Endothelial cell of umbilical vein (primary cell): Measurements from ENCODE around the gene LEPROT. TPM values are rescaled to one million over a fixed set of nuclear protein-coding genes. Genes with fewer than 3 reads are reported as not detected.

Source experiments
- BruUV-seq: library from RNA; stranded (reverse); fragments of 400-500 nt; replicated peaks from 2 replicates; lab custom pipeline; 2021; lab: Mats Ljungman, UMichigan
- CTCF ChIA-PET: fragments of 300-600, 350-600 bp; sonication (Branson Sonifier 250); formaldehyde crosslinking; loops from one replicate; lab custom pipeline; 2021; ENCODE audit warnings: antibody characterized with exemption, inconsistent platforms; lab: Charles Lee
- POLR2A ChIA-PET: fragments of 300-600, 350-600 bp; sonication (Branson Sonifier 250); formaldehyde crosslinking; loops from one replicate; lab custom pipeline; 2021; ENCODE audit warnings: antibody characterized with exemption, inconsistent platforms; lab: Charles Lee
- DNase-seq: peaks from one replicate; pipeline ENCODE4 v3.0.0-alpha.2; 2011; ENCODE audit warnings: low read depth, low spot score
- FAIRE-seq: peaks from 2 replicates; lab custom pipeline; 2011; peaks lifted over from hg19 to GRCh38; lab: Jason Lieb, UNC
- H2AFZ ChIP-seq: 2 replicates; pipeline ENCODE4 v1.6.0; 2012; ENCODE audit warnings: low read depth, low read length, control low read depth, inconsistent platforms
- H3K27ac ChIP-seq: 2 replicates; pipeline ENCODE4 v1.5.1; 2011; ENCODE audit warnings: low read depth, mild to moderate bottlenecking, control low read depth, low read length, moderate library complexity; ENCODE audit not compliant: insufficient read depth
- H3K27me3 ChIP-seq, 2 experiments: 2 replicates each; pipeline versions ENCODE4 v1.6.0 to v1.6.1; 2011; ENCODE audit warnings: low read length in 2 of 2, mixed read lengths in 1 of 2; ENCODE audit not compliant: control insufficient read depth in 2 of 2, insufficient read depth in 2 of 2
- H3K36me3 ChIP-seq, 2 experiments: 2 replicates in 1 of 2; 3 replicates in 1 of 2; pipeline ENCODE4 v1.5.1; 2011; ENCODE audit warnings: low read length in 2 of 2, mild to moderate bottlenecking in 1 of 2, moderate library complexity in 1 of 2; ENCODE audit not compliant: control insufficient read depth in 2 of 2, insufficient read depth in 2 of 2; ENCODE audit errors: extremely low read depth in 1 of 2
- H3K4me1 ChIP-seq: 3 replicates; pipeline ENCODE4 v1.5.1; 2011; ENCODE audit warnings: mild to moderate bottlenecking, low read length; ENCODE audit not compliant: control insufficient read depth, insufficient read depth; ENCODE audit errors: extremely low read depth
- H3K4me2 ChIP-seq: 2 replicates; pipeline ENCODE4 v1.6.1; 2011; ENCODE audit warnings: low read length, control low read depth, mixed read lengths; ENCODE audit not compliant: insufficient read depth
- H3K4me3 ChIP-seq, 3 experiments: fragments of 200-600 bp in 1 of 3; sonication (generic), shearing (Covaris generic) in 1 of 3; replicated peaks in 1 of 3; 2 replicates each; pipeline ENCODE4 v1.5.1; 2011 to 2016; ENCODE audit warnings: control low read depth in 3 of 3, low read length in 3 of 3, mild to moderate bottlenecking in 2 of 3, inconsistent platforms in 1 of 3, low read depth in 1 of 3, moderate library complexity in 1 of 3; ENCODE audit not compliant: insufficient read depth in 1 of 3
- H3K79me2 ChIP-seq: 2 replicates; pipeline ENCODE4 v1.6.0; 2012; ENCODE audit warnings: low read length, inconsistent platforms; ENCODE audit not compliant: control insufficient read depth, insufficient read depth
- H3K9ac ChIP-seq: replicated peaks from 2 replicates; pipeline ENCODE3; 2011; ENCODE audit warnings: low read length, control low read depth; ENCODE audit not compliant: insufficient read depth; ENCODE audit errors: extremely low read depth
- H3K9me1 ChIP-seq: replicated peaks from 3 replicates; pipeline ENCODE4 v1.6.0; 2011; ENCODE audit warnings: mild to moderate bottlenecking, low read length; ENCODE audit not compliant: control insufficient read depth, insufficient read depth; ENCODE audit errors: extremely low read depth
- H3K9me3 ChIP-seq: replicated peaks from 2 replicates; pipeline ENCODE4 v1.5.1; 2012; ENCODE audit warnings: low read length, inconsistent platforms; ENCODE audit not compliant: control insufficient read depth, insufficient read depth
- H4K20me1 ChIP-seq: replicated peaks from 2 replicates; pipeline ENCODE3; 2011; ENCODE audit warnings: mild to moderate bottlenecking, low read length; ENCODE audit not compliant: control insufficient read depth, insufficient read depth; ENCODE audit errors: extremely low read depth
- EZH2 ChIP-seq: IDR thresholded peaks from 2 replicates; pipeline ENCODE4 v1.6.1; 2012; ENCODE audit warnings: borderline replicate concordance, low read depth, mild to moderate bottlenecking, moderate library complexity, low read length, inconsistent platforms; ENCODE audit not compliant: severe bottlenecking
- FOS ChIP-seq: IDR thresholded peaks from 2 replicates; pipeline ENCODE4 v1.6.1; 2011; ENCODE audit warnings: mild to moderate bottlenecking, low read length, moderate library complexity, borderline replicate concordance; ENCODE audit not compliant: insufficient read depth
- GATA2 ChIP-seq: IDR thresholded peaks from 2 replicates; pipeline ENCODE4 v1.7.0; 2011; ENCODE audit warnings: low read depth, mild to moderate bottlenecking, moderate library complexity, mixed read lengths, low read length; ENCODE audit not compliant: insufficient read length, insufficient read depth
- JUN ChIP-seq: IDR thresholded peaks from 2 replicates; pipeline ENCODE4 v1.6.1; 2011; ENCODE audit warnings: borderline replicate concordance, low read depth; ENCODE audit not compliant: insufficient read length, insufficient read depth
- MYC ChIP-seq: IDR thresholded peaks from one replicate; pipeline ENCODE4 v1.6.1; 2011; ENCODE audit warnings: mild to moderate bottlenecking, low read depth, low read length
- POLR2A ChIP-seq: IDR thresholded peaks from 2 replicates; pipeline ENCODE4 v1.6.1; 2012; ENCODE audit warnings: low read depth, mild to moderate bottlenecking, control low read depth, low read length
- POLR2AphosphoS5 ChIP-seq: IDR thresholded peaks from 2 replicates; pipeline ENCODE4 v1.6.1; 2012; ENCODE audit warnings: low read depth, mild to moderate bottlenecking, control low read depth, low read length, moderate library complexity; ENCODE audit not compliant: insufficient read depth
- dilution Hi-C: fragments of 300-500 bp; cut with MboI; formaldehyde crosslinking; loops from one replicate; pipeline ENCODE4 v1.15.0; 2019; ENCODE audit warnings: low sequenced_read_pairs; ENCODE audit not compliant: extremely low pct_ligation_motif_present
- intact Hi-C: fragments of 100-400 bp; cut with micrococcal nuclease; formaldehyde crosslinking; loops from one replicate; pipeline ENCODE4 v1.10.0; 2022
- polyA plus RNA-seq, 4 experiments: library from polyadenylated mRNA; depleted of rRNA in 3 of 4; stranded (reverse) in 3 of 4; unstranded in 1 of 4; fragments of >200 nt; gene quantifications; 2 replicates each; pipeline versions ENCODE4 v1.2.1 to v1.2.3, GENCODE V29; 2011 to 2012; ENCODE audit warnings: missing spikeins in 1 of 4
- total RNA-seq: library from RNA; stranded (reverse); gene quantifications from 2 replicates; pipeline ENCODE4 v1.2.3, GENCODE V29; 2021
- TF ChIP-seq, protein P1 (sequence below), 2 donors: IDR thresholded peaks; 1 replicate in 1 of 2; 2 replicates in 1 of 2; pipeline ENCODE4 v1.5.1; 2011; ENCODE audit warnings: low read length in 2 of 2, mild to moderate bottlenecking in 2 of 2, moderate library complexity in 2 of 2, control low read depth in 1 of 2, inconsistent platforms in 1 of 2, low read depth in 1 of 2; ENCODE audit not compliant: insufficient read depth in 1 of 2; ENCODE audit errors: extremely low read depth in 1 of 2
- TF ChIP-seq, protein P2 (sequence below): IDR thresholded peaks from 2 replicates; pipeline ENCODE4 v1.6.1; 2011; ENCODE audit not compliant: insufficient read depth, insufficient read length

The LEPROT gene
- total and polyA plus RNA-seq, 2 donors (not counting 3 experiments of a cell fraction or from before 2014, with no cell fraction given): 80.6 to 94.8 TPM

DNA sequence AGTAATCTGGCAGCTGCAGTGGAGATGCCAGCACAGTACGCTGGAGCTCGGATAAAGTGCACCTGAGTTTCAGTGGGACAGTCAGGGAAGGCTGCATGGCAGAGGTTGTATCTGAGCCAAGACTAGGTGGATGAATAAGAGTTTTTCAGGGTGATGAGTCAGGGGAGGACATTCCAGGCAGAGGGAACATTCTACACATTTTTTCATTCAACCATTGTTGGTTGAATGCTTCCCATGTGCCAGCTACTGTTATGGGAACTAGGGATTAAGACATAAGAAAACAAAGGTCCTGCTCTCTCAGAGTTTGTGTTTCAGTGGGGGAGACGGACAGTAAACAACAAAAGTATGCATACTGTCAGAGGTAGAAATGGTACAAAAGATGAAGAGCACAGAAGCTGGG is 5.2 kb downstream of the LEPROT start:
- no peak overlapping the region for H3K4me3 ChIP-seq
- H3K79me2 ChIP-seq: peaks cover 44% of the 10 kb centered on the region
- ChIA-PET CTCF (interaction anchor here (0.9 to 2.0 kb wide), 3 partner anchors 11 to 262 kb away, joined by 3 to 6 read pairs (median 5); no protein-coding TSS in a partner anchor), POLR2A (no interaction called here)
- H3K9ac ChIP-seq: peak overlapping the region; percentile 78
- H3K9me1 ChIP-seq: no peaks in the 10 kb centered on the region
- peaks cover 67% of the 10 kb centered on the region for H3K4me1 ChIP-seq
- no peaks in the 10 kb centered on the region for H3K9me3 ChIP-seq
- BruUV-seq: no TSS peak
- H3K27me3 ChIP-seq: no peaks in the 10 kb centered on the region
- H3K4me2 ChIP-seq: peak overlapping the region; percentile 19
- intact Hi-C loops (loop anchor here (10.0 kb wide), 2 partner anchors 369 to 1139 kb away; partner anchors contain the start of gene PDE4B), dilution Hi-C loops (no loop called here)
- peak; percentile 83 for TF ChIP-seq FOS
- TF ChIP-seq JUN: peak; percentile 93
- TF ChIP-seq, protein P1, sequence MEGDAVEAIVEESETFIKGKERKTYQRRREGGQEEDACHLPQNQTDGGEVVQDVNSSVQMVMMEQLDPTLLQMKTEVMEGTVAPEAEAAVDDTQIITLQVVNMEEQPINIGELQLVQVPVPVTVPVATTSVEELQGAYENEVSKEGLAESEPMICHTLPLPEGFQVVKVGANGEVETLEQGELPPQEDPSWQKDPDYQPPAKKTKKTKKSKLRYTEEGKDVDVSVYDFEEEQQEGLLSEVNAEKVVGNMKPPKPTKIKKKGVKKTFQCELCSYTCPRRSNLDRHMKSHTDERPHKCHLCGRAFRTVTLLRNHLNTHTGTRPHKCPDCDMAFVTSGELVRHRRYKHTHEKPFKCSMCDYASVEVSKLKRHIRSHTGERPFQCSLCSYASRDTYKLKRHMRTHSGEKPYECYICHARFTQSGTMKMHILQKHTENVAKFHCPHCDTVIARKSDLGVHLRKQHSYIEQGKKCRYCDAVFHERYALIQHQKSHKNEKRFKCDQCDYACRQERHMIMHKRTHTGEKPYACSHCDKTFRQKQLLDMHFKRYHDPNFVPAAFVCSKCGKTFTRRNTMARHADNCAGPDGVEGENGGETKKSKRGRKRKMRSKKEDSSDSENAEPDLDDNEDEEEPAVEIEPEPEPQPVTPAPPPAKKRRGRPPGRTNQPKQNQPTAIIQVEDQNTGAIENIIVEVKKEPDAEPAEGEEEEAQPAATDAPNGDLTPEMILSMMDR (IDR thresholded peaks at IDR 0.05; ENCODE audit: extremely low read depth in 1 of 2, insufficient read depth in 1 of 2, low read depth in 1 of 2, low read length in 2 of 2): no peak
- no peak for TF ChIP-seq MYC
- TF ChIP-seq GATA2: no peak
- TF ChIP-seq POLR2A: no peak
- TF ChIP-seq POLR2AphosphoS5: peak; percentile 44
- TF ChIP-seq, protein P2, sequence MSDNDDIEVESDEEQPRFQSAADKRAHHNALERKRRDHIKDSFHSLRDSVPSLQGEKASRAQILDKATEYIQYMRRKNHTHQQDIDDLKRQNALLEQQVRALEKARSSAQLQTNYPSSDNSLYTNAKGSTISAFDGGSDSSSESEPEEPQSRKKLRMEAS: peak; percentile 30
- TF ChIP-seq EZH2: no peak
- H4K20me1 ChIP-seq: no peaks in the 10 kb centered on the region
- peak; percentile 85 for DNase-seq
- H3K36me3 ChIP-seq: peaks cover 2 to 10% of the 10 kb centered on the region in 2 experiments
- H3K27ac ChIP-seq: peak overlapping the region; percentile 85
- H2AFZ ChIP-seq: no peak overlapping the region
- peak; percentile 72 for FAIRE-seq
